IPS-NIHi11 (cell line): ENCODE results near the gene SLC38A10.
A peak's percentile ranks its signal among the peaks of the same experiment; 100 is the strongest.

Experiments
- DNase-seq: peaks from one replicate; pipeline ENCODE4 v3.0.0; 2012; ENCODE audit warnings: mixed read lengths, low spot score

SLC38A10 gene

GRCh38 chr17:81295031-81295675, at the start of gene SLC38A10:
Gene SLC38A10 (minus strand): TSS chr17:81295307. CDS start chr17:81294921, 386 bp downstream.
- DNase-seq = peak; percentile 98

- no peak for DNase-seq
Measured at GRCh38 chr17:81342269-81343070, 47.4 kb upstream of the SLC38A10 start.

- no peak for DNase-seq
Measured at GRCh38 chr17:81341516-81342268, 46.6 kb upstream of the SLC38A10 start.

- no peak for DNase-seq
Measured at GRCh38 chr17:81340607-81341515, 45.8 kb upstream of the SLC38A10 start.

GRCh38 chr17:81339534-81340296, 44.6 kb upstream of the SLC38A10 start:
- no peak for DNase-seq

GRCh38 chr17:81339191-81339533, 44.1 kb upstream of the SLC38A10 start:
- no peak for DNase-seq

- DNase-seq = no peak
Measured at GRCh38 chr17:81338274-81339190, 43.4 kb upstream of the SLC38A10 start.

- peak; percentile 68 for DNase-seq
Measured at GRCh38 chr17:81337476-81337879, 42.4 kb upstream of the SLC38A10 start.

- DNase-seq = no peak
Measured at GRCh38 chr17:81336930-81337325, 41.8 kb upstream of the SLC38A10 start.

GRCh38 chr17:81336296-81336929, 41.3 kb upstream of the SLC38A10 start:
- DNase-seq = no peak

GRCh38 chr17:81335773-81336157, 40.7 kb upstream of the SLC38A10 start:
- DNase-seq = no peak

GRCh38 chr17:81334987-81335772, 40.1 kb upstream of the SLC38A10 start:
- DNase-seq = no peak

- DNase-seq = no peak
Measured at GRCh38 chr17:81334391-81334901, 39.3 kb upstream of the SLC38A10 start.

- no peak for DNase-seq
Measured at GRCh38 chr17:81333616-81334368, 38.7 kb upstream of the SLC38A10 start.

GRCh38 chr17:81332914-81333528, 37.9 kb upstream of the SLC38A10 start:
- DNase-seq = no peak

- no peak for DNase-seq
Measured at GRCh38 chr17:81332118-81332834, 37.2 kb upstream of the SLC38A10 start.
